ENCODE data around the gene TMSB10.

The TMSB10 gene

DNA sequence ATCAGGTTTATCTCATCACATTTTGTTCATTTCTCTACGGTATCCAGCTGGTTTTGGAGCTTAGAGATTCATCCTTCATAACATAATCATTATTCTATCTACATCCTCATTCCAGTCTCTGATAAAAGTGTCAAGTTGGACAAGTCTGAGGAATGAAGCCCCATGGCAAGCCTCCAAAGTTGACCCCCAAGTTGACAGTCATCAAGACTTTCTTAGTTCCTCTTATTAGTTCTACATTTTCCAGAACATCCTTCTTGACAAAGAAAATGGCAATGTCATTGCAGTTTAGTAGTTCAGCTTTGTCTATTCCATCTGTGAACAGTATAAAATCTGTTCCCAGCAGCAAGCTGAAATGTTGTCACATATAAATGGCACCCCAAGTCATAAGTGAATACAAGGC, 4.5 kb upstream of the TMSB10 start:
- in situ Hi-C loops (cut with HindIII; ENCODE audit: low sequenced_read_pairs): no loop called here
- no peak for TF ChIP-seq CTCF (IDR thresholded peaks at IDR 0.05; ENCODE audit: low read depth, low read length)
- DNase-seq (ENCODE audit: low read depth, low spot score): no peak
- H3K4me3 ChIP-seq (ENCODE audit: low read depth, low read length): no peak overlapping the region

GRCh38 chr2:84901593-84902120, 3.8 kb upstream of the TMSB10 start:
- no peak for TF ChIP-seq CTCF (IDR thresholded peaks at IDR 0.05; ENCODE audit: low read depth, low read length)
- DNase-seq (ENCODE audit: low read depth, low spot score): peak; percentile 96
- no peak overlapping the region for H3K4me3 ChIP-seq (ENCODE audit: low read depth, low read length)
- in situ Hi-C loops (cut with HindIII; ENCODE audit: low sequenced_read_pairs): no loop called here

DNA sequence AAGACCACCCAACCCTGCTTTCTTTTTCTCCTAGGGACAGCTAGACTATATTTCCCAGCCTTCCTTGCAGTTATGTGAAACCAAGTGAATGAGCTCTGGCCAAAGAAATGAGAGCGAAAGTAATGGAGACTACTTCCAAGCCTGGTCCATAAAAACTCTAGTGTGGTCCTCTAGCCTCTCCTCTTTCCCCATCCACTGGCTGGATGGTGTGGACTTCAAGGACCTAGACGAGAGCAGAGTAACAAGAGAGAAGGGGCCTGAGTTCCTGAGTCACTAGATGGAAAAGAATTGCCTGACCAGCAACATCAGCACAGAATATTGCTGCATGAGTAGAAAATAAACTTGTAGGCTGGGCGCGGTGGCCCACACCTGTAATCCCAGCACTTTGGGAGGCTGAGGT, 2.9 kb upstream of the TMSB10 start:
- H3K4me3 ChIP-seq (ENCODE audit: low read depth, low read length): no peak overlapping the region
- no peak for TF ChIP-seq CTCF (IDR thresholded peaks at IDR 0.05; ENCODE audit: low read depth, low read length)
- DNase-seq (ENCODE audit: low read depth, low spot score): no peak
- in situ Hi-C loops (cut with HindIII; ENCODE audit: low sequenced_read_pairs): no loop called here

DNA sequence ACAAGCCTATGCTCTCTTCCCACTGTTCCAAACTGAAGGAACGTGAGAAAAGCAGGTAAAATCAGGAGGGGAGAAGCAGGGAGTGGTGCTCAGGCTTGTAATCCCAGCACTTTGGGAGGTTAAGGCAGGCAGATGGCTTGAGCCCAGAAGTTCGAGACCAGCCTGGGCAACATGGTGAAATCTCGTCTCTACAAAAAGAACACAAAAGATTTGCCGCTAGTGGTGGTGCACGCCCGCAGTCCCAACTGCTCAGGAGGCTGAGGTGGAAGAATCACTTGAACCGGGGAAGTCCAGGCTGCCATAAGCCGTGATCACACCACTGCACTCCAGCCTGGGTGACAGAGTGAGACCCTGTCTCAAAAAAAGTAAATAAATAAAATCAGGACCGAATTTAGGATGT, 1.3 kb upstream of the TMSB10 start:
- in situ Hi-C loops (cut with HindIII; ENCODE audit: low sequenced_read_pairs): no loop called here
- TF ChIP-seq CTCF (IDR thresholded peaks at IDR 0.05; ENCODE audit: low read depth, low read length): no peak
- no peak for DNase-seq (ENCODE audit: low read depth, low spot score)
- H3K4me3 ChIP-seq (ENCODE audit: low read depth, low read length): peak overlapping the region; percentile 86

DNA sequence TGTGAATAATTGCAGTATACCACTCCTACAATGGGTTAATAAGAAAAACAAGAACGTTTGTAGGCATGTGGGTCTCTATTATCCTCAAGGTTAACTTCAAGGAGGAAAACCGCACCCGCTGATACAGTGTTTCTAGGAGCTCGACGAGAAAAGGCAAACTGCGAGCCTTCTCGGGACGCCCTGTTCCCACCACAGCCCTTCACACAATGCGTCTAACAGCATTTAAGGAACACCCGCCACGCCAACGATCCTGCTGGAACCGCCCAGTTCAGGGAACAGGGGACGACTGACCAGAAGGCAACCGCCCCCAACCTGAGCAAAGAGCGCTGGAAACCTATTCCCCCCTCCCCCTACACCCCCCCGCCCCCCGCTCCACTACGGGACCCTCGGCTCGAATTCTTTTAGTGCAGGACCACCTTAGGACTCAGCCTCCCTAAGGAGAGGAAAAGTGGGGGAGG, 710 bp upstream of the TMSB10 start:
- TF ChIP-seq CTCF (IDR thresholded peaks at IDR 0.05; ENCODE audit: low read depth, low read length): no peak
- DNase-seq (ENCODE audit: low read depth, low spot score): peak; percentile 80
- H3K4me3 ChIP-seq (ENCODE audit: low read depth, low read length): peak overlapping the region; percentile 86
- in situ Hi-C loops (cut with HindIII; ENCODE audit: low sequenced_read_pairs): no loop called here

GRCh38 chr2:84906108-84906899, 848 bp downstream of the TMSB10 start:
- no peak for TF ChIP-seq CTCF (IDR thresholded peaks at IDR 0.05; ENCODE audit: low read depth, low read length)
- in situ Hi-C loops (cut with HindIII; ENCODE audit: low sequenced_read_pairs): no loop called here
- no peak for DNase-seq (ENCODE audit: low read depth, low spot score)
- H3K4me3 ChIP-seq (ENCODE audit: low read depth, low read length): peak overlapping the region; percentile 86

All from astrocyte of the spinal cord (primary cell).